Stimulated activated CD4-positive, alpha-beta T cell treated with anti-CD3 and anti-CD28 coated beads, Interleukin-12 subunit alpha, Interleukin-12 subunit beta, amount 100 ng/mL, for 4 hours (primary cell): Measurements from ENCODE around the gene RIPOR2.
"Not testable (repeated sequence)": the region's sequence is repeated elsewhere in the genome, so short reads cannot be mapped to it uniquely, and the experiment has no call there.

Source experiments
- DNase-seq: peaks from one replicate; pipeline ENCODE4 v3.0.0-alpha.2; 2020

The RIPOR2 gene

GRCh38 chr6:24901698-24902328 lies 33.9 kb downstream of the RIPOR2 start:
- no peak for DNase-seq

- DNase-seq: no peak
Observed at GRCh38 chr6:24900917-24901697, 34.7 kb downstream of the RIPOR2 start.

GRCh38 chr6:24899997-24900325 lies 35.8 kb downstream of the RIPOR2 start:
- DNase-seq: no peak

GRCh38 chr6:24899136-24899996 lies 36.4 kb downstream of the RIPOR2 start:
- no peak for DNase-seq

GRCh38 chr6:24898676-24899075 lies 37.1 kb downstream of the RIPOR2 start:
- DNase-seq: no peak

GRCh38 chr6:24897186-24897585 lies 38.6 kb downstream of the RIPOR2 start:
- no peak for DNase-seq

GRCh38 chr6:24893342-24893850 lies 42.4 kb downstream of the RIPOR2 start:
- no peak for DNase-seq

GRCh38 chr6:24891004-24891403 lies 44.8 kb downstream of the RIPOR2 start:
- no peak for DNase-seq

- no peak for DNase-seq
Observed at GRCh38 chr6:24890471-24890870, 45.3 kb downstream of the RIPOR2 start.

GRCh38 chr6:24888715-24889370 lies 46.9 kb downstream of the RIPOR2 start:
- no peak for DNase-seq

GRCh38 chr6:24887545-24888140 lies 48.1 kb downstream of the RIPOR2 start:
- no peak for DNase-seq

- no peak for DNase-seq
Observed at GRCh38 chr6:24883618-24884017, 52.1 kb downstream of the RIPOR2 start.

GRCh38 chr6:24882835-24883555 lies 52.8 kb downstream of the RIPOR2 start:
- DNase-seq: no peak

GRCh38 chr6:24882295-24882694 lies 53.5 kb downstream of the RIPOR2 start:
- DNase-seq: no peak

GRCh38 chr6:24881376-24881775 lies 54.4 kb downstream of the RIPOR2 start:
- no peak for DNase-seq

- DNase-seq: no peak
Observed at GRCh38 chr6:24880451-24880850, 55.3 kb downstream of the RIPOR2 start.

- DNase-seq: no peak
Observed at GRCh38 chr6:24879351-24879750, 56.4 kb downstream of the RIPOR2 start.

- not testable (repeated sequence) for DNase-seq
Observed at GRCh38 chr6:24877747-24878146, 58.0 kb downstream of the RIPOR2 start.

GRCh38 chr6:24876499-24877465 lies 59.0 kb downstream of the RIPOR2 start:
- DNase-seq: no peak

GRCh38 chr6:24875534-24875901 lies 60.2 kb downstream of the RIPOR2 start:
- DNase-seq: no peak
